Skeletal muscle satellite cell (primary cell): Measurements from ENCODE around the gene ACTN1.
A peak's percentile ranks its signal among the peaks of the same experiment; 100 is the strongest.

Experiments
- H3K27me3 ChIP-seq: 2 replicates; pipeline ENCODE4 v1.7.0; 2013; ENCODE audit warnings: low read length; ENCODE audit not compliant: control insufficient read depth, insufficient read depth
- H3K36me3 ChIP-seq: 2 replicates; pipeline ENCODE4 v1.7.0; 2013; ENCODE audit warnings: mild to moderate bottlenecking, control low read depth, low read length; ENCODE audit not compliant: insufficient read depth
- H3K4me1 ChIP-seq: 2 replicates; pipeline ENCODE4 v1.7.0; 2013; ENCODE audit warnings: low read length; ENCODE audit not compliant: control insufficient read depth, insufficient read depth
- H3K4me2 ChIP-seq: 2 replicates; pipeline ENCODE4 v1.7.0; 2013; ENCODE audit warnings: mild to moderate bottlenecking, low read length
- H3K4me3 ChIP-seq: 2 replicates; pipeline ENCODE4 v1.7.0; 2013; ENCODE audit warnings: low read length
- H3K9ac ChIP-seq: 2 replicates; pipeline ENCODE4 v1.7.0; 2013; ENCODE audit warnings: mild to moderate bottlenecking, low read depth, low read length, moderate library complexity
- H3K9me3 ChIP-seq: replicated peaks from 2 replicates; pipeline ENCODE4 v1.7.0; 2013; ENCODE audit warnings: mild to moderate bottlenecking, control low read depth, low read length

Gene ACTN1

DNA sequence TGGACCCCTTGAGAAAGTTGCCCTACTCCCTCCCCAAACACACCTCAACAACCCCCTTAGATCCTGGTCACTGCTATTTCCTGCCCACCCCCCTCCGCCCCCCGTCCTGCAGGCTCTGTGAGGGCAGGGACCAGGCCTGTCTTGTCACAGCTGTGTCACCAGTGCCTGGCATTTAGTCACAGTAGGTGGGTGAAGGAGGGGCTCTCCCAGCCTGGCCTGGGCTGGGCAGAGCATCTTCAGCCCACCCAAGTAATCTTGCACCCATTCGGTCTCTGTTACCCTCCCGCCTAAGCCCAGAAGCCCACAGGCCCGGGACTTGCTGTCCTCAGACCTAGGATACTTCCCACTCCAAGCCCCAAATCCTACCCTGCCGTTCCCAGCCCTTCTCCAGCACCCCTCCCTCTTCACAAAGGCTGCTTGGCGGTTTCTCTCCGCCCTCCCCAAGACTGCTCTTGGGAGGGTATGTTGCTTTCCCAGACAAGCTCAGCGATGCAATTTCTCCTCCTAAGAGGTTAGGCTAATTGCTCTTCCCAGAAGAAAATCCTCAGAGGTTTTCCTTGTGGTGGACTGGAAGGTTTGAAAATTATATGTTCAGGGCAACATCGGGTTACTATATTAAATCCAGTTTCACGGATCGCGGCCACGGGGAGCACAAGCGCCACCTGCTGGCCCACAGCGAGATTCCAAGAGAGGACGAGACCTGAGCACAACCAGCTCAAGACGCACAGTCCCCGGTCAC, 135.5 kb downstream of the ACTN1 start:
- Histone ChIP-seq H3K36me3 (peaks cover 17% of the 10 kb centered on the region), H3K4me2 (peak overlapping the region; percentile 77), H3K9ac (no peak overlapping the region), H3K9me3 (no peaks in the 10 kb centered on the region), H3K4me3 (peak overlapping the region; percentile 26), H3K27me3 (no peaks in the 10 kb centered on the region), H3K4me1 (peaks cover 22% of the 10 kb centered on the region)

DNA sequence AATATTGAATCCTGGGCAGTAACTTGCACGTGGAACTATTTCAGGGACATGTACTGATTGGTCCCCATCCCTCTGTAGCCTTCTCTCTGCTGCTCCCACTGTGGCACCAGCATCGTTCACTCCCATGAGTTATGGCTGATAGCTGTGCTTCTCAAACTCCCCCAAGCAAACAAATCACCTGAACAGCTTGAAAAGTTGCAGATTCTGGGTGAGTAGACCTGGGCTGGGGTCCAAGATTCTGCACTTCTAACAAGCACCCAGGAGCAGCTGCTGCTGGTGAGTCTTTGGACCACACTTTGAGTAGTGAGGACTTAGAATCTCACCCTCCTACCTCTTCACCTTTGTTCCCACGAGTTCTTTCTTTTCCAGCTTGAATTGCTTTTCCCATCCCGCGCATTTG, 136.8 kb downstream of the ACTN1 start:
- Histone ChIP-seq H3K4me3 (no peak overlapping the region), H3K27me3 (no peaks in the 10 kb centered on the region), H3K36me3 (peaks cover 19% of the 10 kb centered on the region), H3K4me1 (peaks cover 22% of the 10 kb centered on the region), H3K9me3 (no peaks in the 10 kb centered on the region), H3K9ac (no peak overlapping the region), H3K4me2 (no peak overlapping the region)

DNA sequence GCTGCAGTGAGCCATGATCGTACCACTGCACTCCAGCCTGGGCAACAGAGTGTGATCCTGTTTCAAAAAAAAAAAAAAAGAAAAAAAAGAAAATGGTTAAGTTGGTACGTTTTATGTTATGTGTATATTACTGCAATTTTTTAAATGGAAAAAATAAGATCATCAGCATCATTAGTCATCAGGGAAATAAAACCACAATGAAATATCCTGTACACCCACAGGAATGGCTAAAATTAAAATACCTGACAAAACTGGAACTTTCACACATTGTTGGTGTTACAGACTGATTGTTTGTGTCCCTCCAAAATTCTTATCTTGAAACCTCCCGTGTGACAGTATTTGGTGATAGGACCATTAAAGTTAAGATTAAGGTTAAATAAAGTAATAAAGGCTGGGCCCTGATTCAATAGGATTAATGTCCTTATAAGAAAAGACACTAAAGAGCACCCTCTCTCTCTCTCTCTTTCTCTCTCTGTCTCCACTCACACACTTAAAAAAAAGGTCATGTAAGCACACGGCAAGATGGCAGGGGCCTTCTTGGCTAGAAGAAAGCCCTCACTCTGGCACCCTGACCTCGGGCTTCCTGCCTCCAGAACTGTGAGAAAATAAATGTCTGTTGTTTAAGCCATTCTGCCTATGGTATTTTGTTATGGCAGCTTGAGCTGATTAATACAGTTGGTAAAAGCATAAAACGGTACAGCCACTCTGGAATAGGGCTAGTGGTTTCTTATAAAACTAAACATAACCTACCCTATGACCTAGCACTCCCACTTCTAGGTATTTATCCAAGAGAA, 137.9 kb downstream of the ACTN1 start:
- no peak overlapping the region for H3K4me3 ChIP-seq
- H3K9ac ChIP-seq = peak overlapping the region; percentile 40

DNA sequence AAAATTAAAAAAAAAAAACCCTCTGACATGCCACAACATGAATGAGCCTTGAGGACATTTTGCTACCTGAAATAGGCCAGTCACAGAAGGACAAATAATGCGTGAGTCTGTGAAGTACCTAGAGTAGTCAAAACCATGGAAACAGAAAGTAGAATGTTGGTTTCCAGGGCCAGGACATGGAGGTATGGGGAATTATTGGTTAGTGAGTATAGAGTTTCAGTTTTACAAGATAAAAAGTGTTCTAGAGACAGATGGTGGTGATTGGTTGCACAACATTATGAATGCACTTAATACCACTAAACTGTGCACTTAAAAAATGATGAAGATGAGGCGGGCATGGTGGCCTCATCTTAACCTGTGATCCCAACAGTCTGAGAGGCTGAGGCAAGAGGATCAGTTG, 138.6 kb downstream of the ACTN1 start:
- no peak overlapping the region for H3K4me2 ChIP-seq
- H3K36me3 ChIP-seq = peaks cover 28% of the 10 kb centered on the region
- H3K27me3 ChIP-seq = no peaks in the 10 kb centered on the region
- no peak overlapping the region for H3K9ac ChIP-seq
- H3K4me3 ChIP-seq = no peak overlapping the region
- H3K9me3 ChIP-seq = no peaks in the 10 kb centered on the region
- peaks cover 22% of the 10 kb centered on the region for H3K4me1 ChIP-seq

More for the DNA sequence above, 137.9 kb downstream of the ACTN1 start:
- Histone ChIP-seq H3K27me3 (no peaks in the 10 kb centered on the region), H3K4me1 (peaks cover 22% of the 10 kb centered on the region), H3K4me2 (peak overlapping the region; percentile 43), H3K36me3 (peaks cover 22% of the 10 kb centered on the region), H3K9me3 (no peaks in the 10 kb centered on the region)

DNA sequence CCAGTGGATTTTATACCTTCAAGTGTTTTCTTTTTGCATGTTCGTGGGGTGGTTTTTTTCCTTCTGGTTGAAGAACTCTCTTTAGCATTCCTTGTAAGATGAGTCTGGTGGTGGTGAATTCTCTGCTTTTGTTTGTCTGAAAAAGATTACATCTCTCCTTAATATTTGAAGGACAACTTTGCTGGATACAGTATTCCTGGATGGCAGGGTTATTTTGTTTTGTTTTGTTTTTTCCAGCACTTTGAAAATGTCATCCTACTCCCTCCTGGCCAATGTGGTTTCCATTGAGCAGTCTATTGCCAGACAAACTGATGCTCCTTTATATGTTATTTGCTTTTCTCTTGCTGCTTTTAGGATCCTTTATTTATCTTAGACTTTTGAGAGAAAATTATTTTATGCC, 143.0 kb downstream of the ACTN1 start:
- Histone ChIP-seq H3K9ac (no peak overlapping the region), H3K36me3 (peaks cover 22% of the 10 kb centered on the region), H3K4me1 (peaks cover 8% of the 10 kb centered on the region), H3K4me3 (no peak overlapping the region), H3K9me3 (no peaks in the 10 kb centered on the region), H3K4me2 (no peak overlapping the region), H3K27me3 (no peaks in the 10 kb centered on the region)

DNA sequence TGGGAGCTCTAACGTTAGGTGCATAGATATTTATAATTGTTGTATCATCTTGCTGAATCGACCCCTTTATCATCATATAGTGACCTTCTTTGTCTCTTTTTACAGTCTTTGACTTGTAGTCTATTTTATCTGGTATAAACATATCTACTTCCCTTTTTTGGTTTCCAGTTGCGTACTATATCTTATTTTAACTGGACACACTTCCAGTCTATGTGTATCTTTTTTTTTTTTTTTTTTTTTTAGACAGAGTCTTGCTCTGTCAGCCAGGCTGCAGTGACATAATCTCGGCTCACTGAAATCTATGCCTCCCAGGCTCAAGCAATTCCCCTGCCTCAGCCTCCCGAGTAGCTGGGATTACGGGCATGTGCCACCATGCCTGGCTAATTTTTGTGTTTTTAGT, 144.3 kb downstream of the ACTN1 start:
- Histone ChIP-seq H3K9me3 (no peaks in the 10 kb centered on the region), H3K4me1 (no peaks in the 10 kb centered on the region)

DNA sequence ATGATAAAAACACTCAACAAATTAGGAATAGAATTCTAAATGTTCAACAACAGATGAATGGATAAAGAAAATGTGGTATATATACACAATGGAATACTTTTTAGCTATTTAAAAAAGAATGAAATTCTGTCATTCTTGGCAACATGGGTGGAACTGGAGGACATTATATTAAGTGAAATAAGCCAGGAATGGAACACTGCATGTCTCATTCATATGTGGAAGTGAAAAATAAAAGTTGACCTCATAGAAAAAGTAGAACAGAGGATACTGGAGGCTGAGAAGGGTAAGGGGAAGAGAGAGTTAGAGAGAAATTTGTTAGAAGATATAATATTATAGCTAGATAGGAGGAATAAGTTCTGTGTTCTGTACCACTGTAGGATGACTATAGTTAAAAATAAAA, 150.4 kb downstream of the ACTN1 start:
- no peak overlapping the region for H3K9ac ChIP-seq
- H3K36me3 ChIP-seq = no peaks in the 10 kb centered on the region
- no peaks in the 10 kb centered on the region for H3K27me3 ChIP-seq
- H3K4me3 ChIP-seq = no peak overlapping the region
- H3K9me3 ChIP-seq = no peaks in the 10 kb centered on the region
- H3K4me2 ChIP-seq = no peak overlapping the region
- H3K4me1 ChIP-seq = peaks cover 4% of the 10 kb centered on the region

More for the DNA sequence above, 144.3 kb downstream of the ACTN1 start:
- Histone ChIP-seq H3K9ac (no peak overlapping the region), H3K27me3 (no peaks in the 10 kb centered on the region), H3K4me2 (no peak overlapping the region), H3K36me3 (peaks cover 22% of the 10 kb centered on the region), H3K4me3 (no peak overlapping the region)

DNA sequence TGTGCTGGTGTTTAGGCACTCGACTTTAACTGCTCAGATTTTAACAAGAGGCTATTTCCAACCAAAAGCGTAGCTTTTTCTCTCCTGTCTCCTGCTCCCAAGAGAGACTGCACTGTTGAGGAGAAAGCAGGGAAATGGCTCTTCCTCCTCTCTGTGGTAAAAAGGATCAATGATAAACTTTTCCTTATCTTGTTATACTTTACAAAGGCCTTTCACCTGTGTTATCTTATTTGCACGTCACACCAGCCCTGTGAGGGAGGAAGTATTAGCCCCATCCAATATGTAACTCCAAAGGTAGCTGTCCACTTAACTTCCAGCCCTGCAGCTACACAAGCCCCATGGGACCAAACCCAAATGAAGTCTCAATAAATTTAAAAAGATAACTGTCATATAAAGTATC, 153.4 kb downstream of the ACTN1 start:
- Histone ChIP-seq H3K4me2 (no peak overlapping the region), H3K9me3 (no peaks in the 10 kb centered on the region), H3K36me3 (no peaks in the 10 kb centered on the region), H3K27me3 (no peaks in the 10 kb centered on the region), H3K9ac (no peak overlapping the region), H3K4me3 (no peak overlapping the region), H3K4me1 (peaks cover 4% of the 10 kb centered on the region)

DNA sequence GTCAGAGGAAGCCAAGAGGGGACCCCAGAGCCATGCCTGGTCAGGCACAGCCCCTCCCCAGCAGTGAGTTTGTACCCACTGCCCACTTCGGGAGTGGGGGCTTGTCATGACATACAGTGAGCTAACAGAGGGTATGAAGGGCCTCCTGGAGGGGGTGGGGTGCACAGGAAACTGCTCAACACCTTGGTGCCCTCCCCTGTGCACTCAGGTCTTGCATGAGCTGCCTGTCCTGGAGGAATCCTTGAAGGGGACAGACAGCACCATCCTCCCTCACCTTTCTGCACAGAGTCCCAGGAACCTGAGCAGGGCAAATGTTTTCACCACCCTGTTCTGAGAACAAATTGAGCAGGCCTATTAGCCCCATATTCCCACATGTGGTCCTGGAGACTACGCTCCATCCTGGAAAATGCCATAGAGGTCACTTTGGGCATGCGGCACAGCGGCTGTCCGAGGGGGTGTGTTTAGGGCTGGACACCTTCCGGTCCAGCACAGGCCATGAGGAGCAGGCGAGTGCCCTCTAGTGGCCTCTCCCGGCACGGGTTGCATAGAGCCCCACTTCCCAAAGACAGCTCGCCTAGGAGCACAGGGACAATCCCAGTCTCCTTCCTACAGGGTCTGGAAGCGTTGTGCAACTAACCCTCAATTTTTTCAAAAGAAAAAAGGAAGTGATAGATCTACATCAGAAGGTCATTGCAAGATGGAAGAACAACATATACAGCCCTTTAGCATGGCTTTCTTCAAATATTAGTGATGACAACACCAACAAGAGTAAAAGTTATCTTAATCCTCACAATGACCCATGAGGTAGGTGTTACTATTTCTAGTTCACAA, 154.4 kb downstream of the ACTN1 start:
- Histone ChIP-seq H3K36me3 (no peaks in the 10 kb centered on the region), H3K4me2 (peak overlapping the region; percentile 59), H3K4me1 (peaks cover 4% of the 10 kb centered on the region), H3K27me3 (no peaks in the 10 kb centered on the region), H3K4me3 (no peak overlapping the region), H3K9me3 (no peaks in the 10 kb centered on the region), H3K9ac (no peak overlapping the region)

DNA sequence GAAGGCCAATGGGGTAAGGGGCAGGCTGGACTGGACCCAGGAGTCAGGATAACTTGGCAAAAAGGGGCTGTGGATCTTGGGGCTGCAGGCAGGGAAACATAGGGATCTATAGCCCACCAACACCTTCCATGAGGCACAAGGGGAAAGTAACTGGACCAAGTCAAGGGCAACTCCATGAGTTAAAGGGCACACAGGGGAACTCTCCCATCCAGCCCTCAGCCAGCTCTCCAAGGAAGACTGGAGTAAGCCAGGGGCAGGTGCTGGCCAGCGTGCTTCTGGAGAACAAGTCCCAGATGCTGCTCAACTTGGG, 154.9 kb downstream of the ACTN1 start:
- H3K36me3 ChIP-seq = no peaks in the 10 kb centered on the region
- H3K27me3 ChIP-seq = no peaks in the 10 kb centered on the region
- H3K4me2 ChIP-seq = no peak overlapping the region
- no peaks in the 10 kb centered on the region for H3K9me3 ChIP-seq
- peaks cover 4% of the 10 kb centered on the region for H3K4me1 ChIP-seq
- no peak overlapping the region for H3K9ac ChIP-seq
- no peak overlapping the region for H3K4me3 ChIP-seq
